Measurements from ENCODE around the gene TNFRSF14.

The TNFRSF14 gene

DNA sequence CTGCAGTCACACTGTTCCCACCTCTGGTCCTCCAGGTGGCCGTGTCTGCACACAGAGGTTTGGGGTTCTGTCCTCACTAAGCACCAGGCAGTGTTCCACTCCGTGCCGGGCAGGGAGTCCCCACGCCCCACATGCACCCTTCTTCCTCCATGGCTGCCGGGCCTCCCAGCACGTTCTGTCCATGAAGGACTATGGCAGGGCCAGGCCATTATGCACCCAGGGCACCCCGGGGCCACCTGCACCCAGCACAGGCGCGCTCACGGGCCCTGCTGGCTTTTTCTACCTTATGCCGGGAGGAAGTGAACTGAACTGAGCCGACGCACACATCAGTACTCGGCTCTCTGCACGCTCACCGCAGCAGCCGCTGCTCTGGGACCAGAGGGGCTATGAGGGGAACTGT is 40.0 kb upstream of the TNFRSF14 start:
- H3K36me3 ChIP-seq (ENCODE audit: insufficient read depth, low read depth, low read length) = peaks cover 92% of the 10 kb centered on the region
- no peaks in the 10 kb centered on the region for H3K27me3 ChIP-seq (ENCODE audit: insufficient read depth, low read length)
- H3K27ac ChIP-seq (ENCODE audit: low read length) = no peak overlapping the region
- H3K4me3 ChIP-seq (ENCODE audit: low read length) = no peak overlapping the region
- no peaks in the 10 kb centered on the region for H3K9me3 ChIP-seq (ENCODE audit: insufficient read depth, low read depth, low read length)
- H3K4me1 ChIP-seq (ENCODE audit: insufficient read depth, low read length) = no peaks in the 10 kb centered on the region
- H3K9ac ChIP-seq (ENCODE audit: low read depth, low read length) = no peak overlapping the region

DNA sequence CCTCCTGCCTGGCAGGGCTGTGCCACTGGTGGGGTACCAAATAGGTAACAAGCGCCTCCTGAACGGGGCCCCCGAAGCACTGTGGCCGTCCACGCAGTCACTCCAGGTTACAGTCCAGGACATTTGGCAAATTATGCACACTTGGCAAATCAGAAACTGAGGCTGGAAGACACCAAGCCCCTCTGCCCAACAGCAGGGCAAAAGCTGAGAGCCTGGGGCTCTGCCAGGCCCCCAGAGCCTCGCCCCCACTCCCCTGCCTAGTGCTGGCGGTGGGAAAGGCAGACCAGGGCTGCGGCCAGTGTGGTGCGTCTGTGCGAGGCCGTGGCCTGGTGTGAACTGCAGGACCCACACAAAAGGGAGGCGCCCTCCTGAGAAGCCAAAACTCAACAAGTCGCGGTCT is 39.2 kb upstream of the TNFRSF14 start:
- Histone ChIP-seq H3K36me3 (ENCODE audit: insufficient read depth, low read depth, low read length) (peaks cover 90% of the 10 kb centered on the region), H3K9ac (ENCODE audit: low read depth, low read length) (no peak overlapping the region), H3K27ac (ENCODE audit: low read length) (no peak overlapping the region), H3K27me3 (ENCODE audit: insufficient read depth, low read length) (no peaks in the 10 kb centered on the region), H3K4me3 (ENCODE audit: low read length) (no peak overlapping the region), H3K9me3 (ENCODE audit: insufficient read depth, low read depth, low read length) (no peaks in the 10 kb centered on the region), H3K4me1 (ENCODE audit: insufficient read depth, low read length) (no peaks in the 10 kb centered on the region)

- no peaks in the 10 kb centered on the region for H3K4me1 ChIP-seq (ENCODE audit: insufficient read depth, low read length)
- no peak overlapping the region for H3K27ac ChIP-seq (ENCODE audit: low read length)
- no peak overlapping the region for H3K9ac ChIP-seq (ENCODE audit: low read depth, low read length)
- H3K4me3 ChIP-seq (ENCODE audit: low read length) = no peak overlapping the region
- H3K27me3 ChIP-seq (ENCODE audit: insufficient read depth, low read length) = no peaks in the 10 kb centered on the region
- no peaks in the 10 kb centered on the region for H3K9me3 ChIP-seq (ENCODE audit: insufficient read depth, low read depth, low read length)
- peaks cover 86% of the 10 kb centered on the region for H3K36me3 ChIP-seq (ENCODE audit: insufficient read depth, low read depth, low read length)
These were observed 38.2 kb upstream of the TNFRSF14 start for GRCh38 chr1:2517966-2518365.

- H3K36me3 ChIP-seq (ENCODE audit: insufficient read depth, low read depth, low read length) = peaks cover 82% of the 10 kb centered on the region
These were observed 37.6 kb upstream of the TNFRSF14 start for GRCh38 chr1:2518528-2518927.

GRCh38 chr1:2519029-2519685 is 37.0 kb upstream of the TNFRSF14 start:
- H3K9ac ChIP-seq (ENCODE audit: low read depth, low read length) = no peak overlapping the region
- H3K4me3 ChIP-seq (ENCODE audit: low read length) = no peak overlapping the region
- no peaks in the 10 kb centered on the region for H3K27me3 ChIP-seq (ENCODE audit: insufficient read depth, low read length)
- peaks cover 75% of the 10 kb centered on the region for H3K36me3 ChIP-seq (ENCODE audit: insufficient read depth, low read depth, low read length)
- H3K27ac ChIP-seq (ENCODE audit: low read length) = no peak overlapping the region
- H3K9me3 ChIP-seq (ENCODE audit: insufficient read depth, low read depth, low read length) = no peaks in the 10 kb centered on the region
- H3K4me1 ChIP-seq (ENCODE audit: insufficient read depth, low read length) = peaks cover 3% of the 10 kb centered on the region; the same call in 1 of the 2 replicates

More at GRCh38 chr1:2518528-2518927, 37.6 kb upstream of the TNFRSF14 start:
- H3K9me3 ChIP-seq (ENCODE audit: insufficient read depth, low read depth, low read length) = no peaks in the 10 kb centered on the region
- H3K4me3 ChIP-seq (ENCODE audit: low read length) = no peak overlapping the region
- no peaks in the 10 kb centered on the region for H3K4me1 ChIP-seq (ENCODE audit: insufficient read depth, low read length)
- no peak overlapping the region for H3K9ac ChIP-seq (ENCODE audit: low read depth, low read length)
- no peak overlapping the region for H3K27ac ChIP-seq (ENCODE audit: low read length)
- H3K27me3 ChIP-seq (ENCODE audit: insufficient read depth, low read length) = no peaks in the 10 kb centered on the region

DNA sequence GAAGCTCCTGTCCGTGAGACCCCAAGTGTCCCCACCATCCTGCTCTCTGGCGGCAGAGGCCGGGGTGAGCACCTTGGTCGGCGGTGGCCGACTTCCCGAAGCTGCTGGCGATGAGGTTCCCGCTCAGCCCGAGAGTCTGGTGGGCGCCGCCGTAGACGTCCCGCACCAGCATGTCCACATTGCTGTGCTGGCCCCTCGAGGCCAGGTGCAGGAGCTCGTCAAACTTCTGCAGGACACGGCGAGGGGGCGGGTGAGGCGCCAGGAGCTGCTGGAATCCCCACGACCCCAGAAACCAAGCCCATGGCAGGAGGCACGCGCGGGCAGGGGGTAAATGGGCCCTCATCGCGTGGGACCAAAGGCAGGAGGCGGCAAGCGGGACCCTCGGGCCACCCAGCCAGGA is 36.4 kb upstream of the TNFRSF14 start:
- Histone ChIP-seq H3K9ac (ENCODE audit: low read depth, low read length) (no peak overlapping the region), H3K27ac (ENCODE audit: low read length) (no peak overlapping the region), H3K27me3 (ENCODE audit: insufficient read depth, low read length) (no peaks in the 10 kb centered on the region), H3K4me1 (ENCODE audit: insufficient read depth, low read length) (peaks cover 3% of the 10 kb centered on the region; the same call in 1 of the 2 replicates), H3K36me3 (ENCODE audit: insufficient read depth, low read depth, low read length) (peaks cover 73% of the 10 kb centered on the region), H3K4me3 (ENCODE audit: low read length) (no peak overlapping the region), H3K9me3 (ENCODE audit: insufficient read depth, low read depth, low read length) (no peaks in the 10 kb centered on the region)

GRCh38 chr1:2520206-2520605 is 36.0 kb upstream of the TNFRSF14 start:
- Histone ChIP-seq H3K4me3 (ENCODE audit: low read length) (no peak overlapping the region), H3K9me3 (ENCODE audit: insufficient read depth, low read depth, low read length) (no peaks in the 10 kb centered on the region), H3K9ac (ENCODE audit: low read depth, low read length) (no peak overlapping the region), H3K27ac (ENCODE audit: low read length) (no peak overlapping the region), H3K4me1 (ENCODE audit: insufficient read depth, low read length) (peaks cover 3% of the 10 kb centered on the region; the same call in 1 of the 2 replicates), H3K36me3 (ENCODE audit: insufficient read depth, low read depth, low read length) (peaks cover 69% of the 10 kb centered on the region), H3K27me3 (ENCODE audit: insufficient read depth, low read length) (no peaks in the 10 kb centered on the region)

DNA sequence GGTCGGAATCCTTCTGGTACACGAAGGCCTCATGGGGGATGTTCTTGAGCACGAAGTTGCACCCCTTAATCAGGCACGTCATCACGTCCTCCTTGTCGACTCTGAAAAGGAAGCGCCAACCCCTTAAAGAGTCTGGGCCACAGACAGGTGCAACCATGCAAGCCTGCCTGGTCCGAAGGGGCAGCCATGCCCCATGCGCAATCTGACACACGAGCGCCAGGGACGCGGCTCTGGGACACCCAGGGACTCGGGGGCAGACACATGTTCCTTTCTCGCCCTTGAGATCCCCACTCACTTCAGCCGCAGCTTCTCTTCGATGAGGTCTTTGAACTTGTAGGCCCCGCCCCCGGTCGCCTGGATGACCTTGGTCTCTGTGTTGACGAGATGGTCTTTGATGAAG is 35.4 kb upstream of the TNFRSF14 start:
- H3K27me3 ChIP-seq (ENCODE audit: insufficient read depth, low read length) = no peaks in the 10 kb centered on the region
- H3K9ac ChIP-seq (ENCODE audit: low read depth, low read length) = no peak overlapping the region
- H3K4me3 ChIP-seq (ENCODE audit: low read length) = no peak overlapping the region
- no peak overlapping the region for H3K27ac ChIP-seq (ENCODE audit: low read length)
- no peaks in the 10 kb centered on the region for H3K9me3 ChIP-seq (ENCODE audit: insufficient read depth, low read depth, low read length)
- H3K36me3 ChIP-seq (ENCODE audit: insufficient read depth, low read depth, low read length) = peaks cover 64% of the 10 kb centered on the region
- H3K4me1 ChIP-seq (ENCODE audit: insufficient read depth, low read length) = peaks cover 3% of the 10 kb centered on the region; the same call in 1 of the 2 replicates

- Histone ChIP-seq H3K4me3 (ENCODE audit: low read length) (no peak overlapping the region), H3K9me3 (ENCODE audit: insufficient read depth, low read depth, low read length) (no peaks in the 10 kb centered on the region), H3K4me1 (ENCODE audit: insufficient read depth, low read length) (peaks cover 7% of the 10 kb centered on the region; the same call in 1 of the 2 replicates), H3K27ac (ENCODE audit: low read length) (no peak overlapping the region), H3K27me3 (ENCODE audit: insufficient read depth, low read length) (peaks cover 6% of the 10 kb centered on the region), H3K9ac (ENCODE audit: low read depth, low read length) (no peak overlapping the region), H3K36me3 (ENCODE audit: insufficient read depth, low read depth, low read length) (peaks cover 50% of the 10 kb centered on the region)
These were observed 33.9 kb upstream of the TNFRSF14 start for GRCh38 chr1:2522230-2522629.

GRCh38 chr1:2523191-2523890 is 32.8 kb upstream of the TNFRSF14 start:
- Histone ChIP-seq H3K4me1 (ENCODE audit: insufficient read depth, low read length) (peaks cover 7% of the 10 kb centered on the region; the same call in 1 of the 2 replicates), H3K9me3 (ENCODE audit: insufficient read depth, low read depth, low read length) (no peaks in the 10 kb centered on the region), H3K36me3 (ENCODE audit: insufficient read depth, low read depth, low read length) (peaks cover 39% of the 10 kb centered on the region), H3K4me3 (ENCODE audit: low read length) (no peak overlapping the region), H3K9ac (ENCODE audit: low read depth, low read length) (no peak overlapping the region), H3K27me3 (ENCODE audit: insufficient read depth, low read length) (peaks cover 18% of the 10 kb centered on the region), H3K27ac (ENCODE audit: low read length) (no peak overlapping the region)

- Histone ChIP-seq H3K27ac (ENCODE audit: low read length) (no peak overlapping the region), H3K27me3 (ENCODE audit: insufficient read depth, low read length) (peaks cover 25% of the 10 kb centered on the region), H3K9me3 (ENCODE audit: insufficient read depth, low read depth, low read length) (no peaks in the 10 kb centered on the region), H3K36me3 (ENCODE audit: insufficient read depth, low read depth, low read length) (peaks cover 32% of the 10 kb centered on the region), H3K4me1 (ENCODE audit: insufficient read depth, low read length) (peaks cover 11% of the 10 kb centered on the region; the same call in 1 of the 2 replicates), H3K9ac (ENCODE audit: low read depth, low read length) (no peak overlapping the region), H3K4me3 (ENCODE audit: low read length) (no peak overlapping the region)
These were observed 32.1 kb upstream of the TNFRSF14 start for GRCh38 chr1:2523891-2524609.
